Cardiac atrium fibroblast (primary cell): ENCODE measurements around the gene NSG1. TPM values are rescaled to one million over a fixed set of nuclear protein-coding genes. Genes with fewer than 3 reads are reported as not detected.

ENCODE experiments used
- total RNA-seq: library from RNA; depleted of rRNA; stranded (reverse); fragments of >200 nt; gene quantifications from 2 replicates; pipeline ENCODE4 v1.2.3, GENCODE V29; 2015

The NSG1 gene, protein sequence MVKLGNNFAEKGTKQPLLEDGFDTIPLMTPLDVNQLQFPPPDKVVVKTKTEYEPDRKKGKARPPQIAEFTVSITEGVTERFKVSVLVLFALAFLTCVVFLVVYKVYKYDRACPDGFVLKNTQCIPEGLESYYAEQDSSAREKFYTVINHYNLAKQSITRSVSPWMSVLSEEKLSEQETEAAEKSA
- total RNA-seq: 82.0 and 95.3 TPM in 2 replicates

DNA sequence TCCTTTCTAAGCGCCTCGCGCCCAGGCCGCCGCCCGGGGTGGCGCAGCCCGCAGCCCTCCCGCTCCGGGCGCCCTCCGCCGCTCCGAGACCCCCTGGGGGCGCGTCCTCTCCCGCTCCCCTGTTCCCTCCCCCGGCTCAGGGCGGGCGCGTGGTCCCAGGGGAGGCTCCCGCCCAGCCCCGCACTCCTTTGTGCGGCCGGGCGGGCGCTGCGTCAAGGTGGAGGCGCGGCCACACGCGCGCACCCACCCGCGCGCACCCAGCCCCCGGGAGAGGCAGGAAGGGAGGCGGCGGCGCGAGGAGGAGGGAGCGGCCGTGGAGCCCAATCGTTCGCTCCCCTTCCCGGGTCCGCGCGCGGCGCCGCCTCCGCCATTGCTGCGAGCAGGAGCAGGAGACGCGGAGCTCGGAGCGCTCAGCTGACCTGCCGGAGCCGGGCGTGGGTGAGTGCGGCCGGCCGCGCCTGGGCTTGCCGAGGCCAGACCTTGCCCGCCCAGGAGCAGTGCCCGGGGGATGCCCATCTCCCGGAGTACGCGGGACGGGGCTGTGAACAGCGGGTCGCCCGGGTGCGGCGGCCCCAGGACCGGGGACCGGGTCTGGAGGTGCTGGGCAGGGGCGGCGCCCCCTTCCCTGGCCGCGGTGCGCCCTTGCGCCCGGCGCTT lies at the start of gene NSG1:
NSG1 (plus strand) TSS at position 367 of the 657 bp plus-strand sequence. CDS start 528 bp downstream, outside the sequence.

Other genes starting within 250 kb of the NSG1 start
- not detected in 2 replicates for gene OTOP1, start 160.2 kb upstream of the NSG1 start, total RNA-seq
- gene TMEM128, start 138.9 kb upstream of the NSG1 start, total RNA-seq: 21.1 and 22.9 TPM in 2 replicates
- gene LYAR, start 96.9 kb upstream of the NSG1 start, total RNA-seq: 4.3 and 11.3 TPM in 2 replicates
- gene ZBTB49, start 96.9 kb upstream of the NSG1 start, total RNA-seq: 3.6 and 7.2 TPM in 2 replicates
- 10.2 and 13.7 TPM in 2 replicates for gene STX18, start 154.9 kb downstream of the NSG1 start, total RNA-seq